ENCODE measurements around the gene CGNL1.

The CGNL1 gene

GRCh38 chr15:57328897-57329296 lies 47.4 kb upstream of the CGNL1 start:
- Histone ChIP-seq H3K27me3 (ENCODE audit: low read length) (no peaks in the 10 kb centered on the region), H3K4me2 (ENCODE audit: low read depth, low read length, poor library complexity, severe bottlenecking) (no peak overlapping the region), H3K4me3 (ENCODE audit: insufficient read depth, low read length, poor library complexity, severe bottlenecking) (no peak overlapping the region), H3K79me2 (ENCODE audit: insufficient read depth, low read length) (no peaks in the 10 kb centered on the region), H3K36me3 (ENCODE audit: low read length) (no peaks in the 10 kb centered on the region), H3K9ac (ENCODE audit: low read length) (no peak overlapping the region), H2AFZ (ENCODE audit: low read depth, low read length, severe bottlenecking) (no peak overlapping the region), H3K27ac (ENCODE audit: low read depth, low read length) (no peak overlapping the region), H3F3A (ENCODE audit: insufficient read depth) (0 out of 2 replicates have a peak, but pooled peaks cover 3% of the 10 kb centered on the region), H3K9me3 (ENCODE audit: insufficient read depth, low read length) (no peaks in the 10 kb centered on the region), H3K9me2 (replicated peaks; ENCODE audit: insufficient read depth, low read length) (no peaks in the 10 kb centered on the region), H4K20me1 (ENCODE audit: low read depth, low read length) (no peaks in the 10 kb centered on the region)
- TF ChIP-seq CTCF (IDR thresholded peaks at IDR 0.05; ENCODE audit: insufficient read depth, low read length, poor library complexity, severe bottlenecking) (no peak), EZH2phosphoT487 (conservative IDR thresholded peaks at IDR 0.05; ENCODE audit: low read length) (no peak)

GRCh38 chr15:57329582-57330367 lies 46.5 kb upstream of the CGNL1 start:
- Histone ChIP-seq H3K27me3 (ENCODE audit: low read length) (no peaks in the 10 kb centered on the region), H4K20me1 (ENCODE audit: low read depth, low read length) (no peaks in the 10 kb centered on the region), H2AFZ (ENCODE audit: low read depth, low read length, severe bottlenecking) (no peak overlapping the region), H3K4me3 (ENCODE audit: insufficient read depth, low read length, poor library complexity, severe bottlenecking) (no peak overlapping the region), H3F3A (ENCODE audit: insufficient read depth) (no peaks in the 10 kb centered on the region), H3K79me2 (ENCODE audit: insufficient read depth, low read length) (no peaks in the 10 kb centered on the region), H3K36me3 (ENCODE audit: low read length) (no peaks in the 10 kb centered on the region), H3K9ac (ENCODE audit: low read length) (no peak overlapping the region), H3K27ac (ENCODE audit: low read depth, low read length) (no peak overlapping the region), H3K4me2 (ENCODE audit: low read depth, low read length, poor library complexity, severe bottlenecking) (no peak overlapping the region), H3K9me3 (ENCODE audit: insufficient read depth, low read length) (no peaks in the 10 kb centered on the region), H3K9me2 (replicated peaks; ENCODE audit: insufficient read depth, low read length) (no peaks in the 10 kb centered on the region)
- TF ChIP-seq EZH2phosphoT487 (conservative IDR thresholded peaks at IDR 0.05; ENCODE audit: low read length), result no peak
- TF ChIP-seq CTCF (IDR thresholded peaks at IDR 0.05; ENCODE audit: insufficient read depth, low read length, poor library complexity, severe bottlenecking), result no peak

- Histone ChIP-seq H3F3A (ENCODE audit: insufficient read depth) (no peaks in the 10 kb centered on the region), H3K9me3 (ENCODE audit: insufficient read depth, low read length) (no peaks in the 10 kb centered on the region), H3K27me3 (ENCODE audit: low read length) (no peaks in the 10 kb centered on the region), H3K27ac (ENCODE audit: low read depth, low read length) (no peak overlapping the region), H4K20me1 (ENCODE audit: low read depth, low read length) (no peaks in the 10 kb centered on the region), H3K4me3 (ENCODE audit: insufficient read depth, low read length, poor library complexity, severe bottlenecking) (no peak overlapping the region), H3K9ac (ENCODE audit: low read length) (no peak overlapping the region), H3K4me2 (ENCODE audit: low read depth, low read length, poor library complexity, severe bottlenecking) (no peak overlapping the region), H3K9me2 (replicated peaks; ENCODE audit: insufficient read depth, low read length) (no peaks in the 10 kb centered on the region), H3K79me2 (ENCODE audit: insufficient read depth, low read length) (no peaks in the 10 kb centered on the region), H2AFZ (ENCODE audit: low read depth, low read length, severe bottlenecking) (no peak overlapping the region), H3K36me3 (ENCODE audit: low read length) (no peaks in the 10 kb centered on the region)
- TF ChIP-seq EZH2phosphoT487 (conservative IDR thresholded peaks at IDR 0.05; ENCODE audit: low read length) (no peak), CTCF (IDR thresholded peaks at IDR 0.05; ENCODE audit: insufficient read depth, low read length, poor library complexity, severe bottlenecking) (no peak)
Observed at GRCh38 chr15:57330619-57331340, 45.5 kb upstream of the CGNL1 start.

Data from SU-DHL-6 (cell line).